ENCODE measurements around the gene MLN.

GRCh38 chr6:33758815-33759216 is 45.0 kb downstream of the MLN start:
- no peak for TF ChIP-seq CTCF (IDR thresholded peaks at IDR 0.05)
- TF ChIP-seq POLR2A (IDR thresholded peaks at IDR 0.05): no peak
